Measurements from ENCODE around the gene NRTN. TPM values are rescaled to one million over a fixed set of nuclear protein-coding genes. Genes with fewer than 3 reads are reported as not detected.

NRTN gene
- total RNA-seq, 1 experiment from 2014 or later = 4.6 TPM

DNA sequence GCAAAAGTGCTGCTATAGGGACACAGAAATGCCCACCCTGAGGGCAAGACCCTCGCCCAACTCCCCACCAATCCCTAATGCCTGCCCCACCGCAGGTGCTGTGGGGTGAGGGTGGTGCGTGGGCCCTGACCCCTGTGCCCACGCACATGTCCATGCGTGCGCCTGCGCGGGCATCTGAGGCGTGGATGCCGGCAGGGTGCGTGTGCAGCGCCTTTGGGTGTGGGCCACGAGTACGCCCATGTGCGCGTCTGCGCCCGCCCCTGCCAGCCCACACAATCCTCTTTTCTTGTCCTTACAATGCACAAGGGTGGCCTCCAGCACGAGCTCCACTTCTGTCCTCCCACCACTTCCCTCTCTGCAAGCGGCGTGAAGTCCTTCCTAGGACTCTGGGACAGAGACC, 20.3 kb downstream of the NRTN start:
- H2AK5ac ChIP-seq (ENCODE audit: insufficient read length, low read length) = no peak overlapping the region
- Mint-ChIP-seq H3K4me3 (no peak overlapping the region), H3K9me3 (peaks cover 0 to 1% of the 10 kb centered on the region in 2 experiments; a peak in 2 of 5 replicates), H3K36me3 (ENCODE audit: insufficient read depth in 1 of 3, low read depth in 3 of 3) (no peaks in the 10 kb centered on the region), H3K27me3 (ENCODE audit: low read depth) (peaks cover 11% of the 10 kb centered on the region), H3K27ac (no peak overlapping the region), H3K4me1 (peaks cover 2 to 15% of the 10 kb centered on the region in 2 experiments; a peak in 2 of 4 replicates)
- no peak overlapping the region for H2BK15ac ChIP-seq (ENCODE audit: low read depth, low read length)
- H4K91ac ChIP-seq (ENCODE audit: insufficient read length, low read depth, low read length) = no peak overlapping the region
- H2BK5ac ChIP-seq (ENCODE audit: insufficient read length, low read length) = no peak overlapping the region
- no peak overlapping the region for H3K27ac ChIP-seq (ENCODE audit: insufficient read length, low read depth, low read length)
- H3K23ac ChIP-seq (ENCODE audit: insufficient read length, low read depth, low read length) = no peak overlapping the region
- H4K8ac ChIP-seq (replicated peaks; ENCODE audit: insufficient read length, low read depth, low read length) = no peak overlapping the region
- H3K9me3 ChIP-seq (ENCODE audit: control insufficient read depth, low read depth, low read length) = no peaks in the 10 kb centered on the region
- H3K4me2 ChIP-seq (ENCODE audit: insufficient read depth, insufficient read length, low read length) = no peak overlapping the region
- H2AFZ ChIP-seq (ENCODE audit: low read length) = no peak overlapping the region
- no peak for DNase-seq
- no peaks in the 10 kb centered on the region for H4K20me1 ChIP-seq (ENCODE audit: control insufficient read depth, insufficient read depth, insufficient read length)
- WGBS (ENCODE audit: extremely low coverage, insufficient read length, low lambda C conversion rate) = no CpG with 5 or more reads among the region's 21 CpGs
- no peak overlapping the region for H3K14ac ChIP-seq (ENCODE audit: insufficient read depth, low read length)
- H2BK120ac ChIP-seq (ENCODE audit: low read depth, low read length, poor library complexity, severe bottlenecking) = no peak overlapping the region
- no peak overlapping the region for H3K56ac ChIP-seq (ENCODE audit: insufficient read length, low read depth, low read length)
- H3K79me2 ChIP-seq (ENCODE audit: insufficient read depth, low read length) = no peaks in the 10 kb centered on the region
- TF ChIP-seq, protein P1, sequence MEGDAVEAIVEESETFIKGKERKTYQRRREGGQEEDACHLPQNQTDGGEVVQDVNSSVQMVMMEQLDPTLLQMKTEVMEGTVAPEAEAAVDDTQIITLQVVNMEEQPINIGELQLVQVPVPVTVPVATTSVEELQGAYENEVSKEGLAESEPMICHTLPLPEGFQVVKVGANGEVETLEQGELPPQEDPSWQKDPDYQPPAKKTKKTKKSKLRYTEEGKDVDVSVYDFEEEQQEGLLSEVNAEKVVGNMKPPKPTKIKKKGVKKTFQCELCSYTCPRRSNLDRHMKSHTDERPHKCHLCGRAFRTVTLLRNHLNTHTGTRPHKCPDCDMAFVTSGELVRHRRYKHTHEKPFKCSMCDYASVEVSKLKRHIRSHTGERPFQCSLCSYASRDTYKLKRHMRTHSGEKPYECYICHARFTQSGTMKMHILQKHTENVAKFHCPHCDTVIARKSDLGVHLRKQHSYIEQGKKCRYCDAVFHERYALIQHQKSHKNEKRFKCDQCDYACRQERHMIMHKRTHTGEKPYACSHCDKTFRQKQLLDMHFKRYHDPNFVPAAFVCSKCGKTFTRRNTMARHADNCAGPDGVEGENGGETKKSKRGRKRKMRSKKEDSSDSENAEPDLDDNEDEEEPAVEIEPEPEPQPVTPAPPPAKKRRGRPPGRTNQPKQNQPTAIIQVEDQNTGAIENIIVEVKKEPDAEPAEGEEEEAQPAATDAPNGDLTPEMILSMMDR (conservative IDR thresholded peaks at IDR 0.05) = no peak
- H3K27me3 ChIP-seq (ENCODE audit: insufficient read depth, low read length) = no peaks in the 10 kb centered on the region
- no peak overlapping the region for H3K4ac ChIP-seq (ENCODE audit: low read depth, low read length)
- no peak overlapping the region for H3T11ph ChIP-seq (ENCODE audit: low read length)
- H4K5ac ChIP-seq (ENCODE audit: insufficient read length, low read depth, low read length) = no peak overlapping the region
- no peaks in the 10 kb centered on the region for H3K4me1 ChIP-seq (ENCODE audit: insufficient read depth, low read length)
- no peak overlapping the region for H2BK12ac ChIP-seq (ENCODE audit: insufficient read length, low read depth, low read length)
- no peak overlapping the region for H2BK20ac ChIP-seq (ENCODE audit: low read depth, low read length, poor library complexity, severe bottlenecking)
- no peaks in the 10 kb centered on the region for H3K79me1 ChIP-seq (ENCODE audit: insufficient read depth, low read depth, low read length, poor library complexity, severe bottlenecking)
- peaks cover 12% of the 10 kb centered on the region for H3K23me2 ChIP-seq (ENCODE audit: insufficient read length, low read depth, low read length, poor library complexity, severe bottlenecking)
- H3K9ac ChIP-seq (ENCODE audit: extremely low read depth, insufficient read length, low read length) = no peak overlapping the region
- no peak overlapping the region for H3K18ac ChIP-seq (ENCODE audit: insufficient read length, low read depth, low read length)

Measured in H9 (cell line).